ENCODE results near the gene ABHD16B.

The ABHD16B gene

GRCh38 chr20:63894358-63895201 lies 33.3 kb downstream of the ABHD16B start, which contains the start of gene DNAJC5:
DNAJC5 (plus strand) TSS chr20:63895126; CDS start chr20:63928346, 33,220 bp downstream.
- DNase-seq (ENCODE audit: low read depth in 2 of 2, low spot score in 1 of 2) = peak; percentile 82 to 93

GRCh38 chr20:63895202-63895951 lies 34.1 kb downstream of the ABHD16B start:
- no peak for DNase-seq (ENCODE audit: low read depth in 2 of 2, low spot score in 1 of 2)

- no peak for DNase-seq (ENCODE audit: low read depth in 2 of 2, low spot score in 1 of 2)
Measured at GRCh38 chr20:63895952-63896263, 34.6 kb downstream of the ABHD16B start.

- no peak for DNase-seq (ENCODE audit: low read depth in 2 of 2, low spot score in 1 of 2)
Measured at GRCh38 chr20:63896264-63897105, 35.2 kb downstream of the ABHD16B start.

- no peak for DNase-seq (ENCODE audit: low read depth in 2 of 2, low spot score in 1 of 2)
Measured at GRCh38 chr20:63897978-63898561, 36.8 kb downstream of the ABHD16B start.

GRCh38 chr20:63898882-63899558 lies 37.7 kb downstream of the ABHD16B start:
- DNase-seq (ENCODE audit: low read depth in 2 of 2, low spot score in 1 of 2) = no peak

- DNase-seq (ENCODE audit: low read depth in 2 of 2, low spot score in 1 of 2) = no peak
Measured at GRCh38 chr20:63900413-63900812, 39.1 kb downstream of the ABHD16B start.

- no peak for DNase-seq (ENCODE audit: low read depth in 2 of 2, low spot score in 1 of 2)
Measured at GRCh38 chr20:63903796-63904561, 42.7 kb downstream of the ABHD16B start.

- no peak for DNase-seq (ENCODE audit: low read depth in 2 of 2, low spot score in 1 of 2)
Measured at GRCh38 chr20:63908008-63908682, 46.8 kb downstream of the ABHD16B start.

GRCh38 chr20:63911176-63911575 lies 49.9 kb downstream of the ABHD16B start:
- DNase-seq (ENCODE audit: low read depth in 2 of 2, low spot score in 1 of 2) = no peak
